Medulla oblongata (tissue), 1 donor: Measurements from ENCODE around the gene WDR45.
"Not testable (repeated sequence)": the region's sequence is repeated elsewhere in the genome, so short reads cannot be mapped to it uniquely, and the experiment has no call there.

Experiments used
- DNase-seq: peaks from one replicate; pipeline ENCODE4 v3.0.0-alpha.2; 2015; ENCODE audit errors: extremely low spot score

The WDR45 gene

GRCh38 chrX:49079489-49080428 is at the start of gene WDR45:
Gene WDR45 (minus strand): TSS chrX:49079887. CDS start chrX:49078095, 1,792 bp downstream.
- peak; percentile 76 for DNase-seq

DNA sequence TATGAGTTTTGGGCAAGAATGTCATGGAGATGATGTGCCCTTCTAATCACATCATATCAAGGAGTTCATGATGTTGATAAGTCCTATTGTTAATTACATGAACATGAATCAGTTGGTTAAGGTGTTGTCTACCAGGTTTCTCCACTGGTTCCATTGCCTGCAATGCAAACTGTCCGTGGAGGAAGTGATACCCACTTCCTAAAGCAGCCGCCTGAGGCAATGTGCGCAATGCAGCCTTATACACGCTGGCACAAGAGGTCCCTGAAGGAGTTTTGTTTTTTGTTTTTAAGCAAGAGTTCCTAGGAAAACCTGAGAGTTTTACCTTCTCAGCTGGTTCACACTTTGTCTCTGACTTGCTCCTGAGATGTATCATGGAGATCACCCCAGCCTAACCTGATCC is 49.7 kb upstream of the WDR45 start:
- DNase-seq: no peak

- not testable (repeated sequence) for DNase-seq
Observed at GRCh38 chrX:49127742-49128258, 48.1 kb upstream of the WDR45 start.

GRCh38 chrX:49122499-49122898 is 42.8 kb upstream of the WDR45 start:
- no peak for DNase-seq

DNA sequence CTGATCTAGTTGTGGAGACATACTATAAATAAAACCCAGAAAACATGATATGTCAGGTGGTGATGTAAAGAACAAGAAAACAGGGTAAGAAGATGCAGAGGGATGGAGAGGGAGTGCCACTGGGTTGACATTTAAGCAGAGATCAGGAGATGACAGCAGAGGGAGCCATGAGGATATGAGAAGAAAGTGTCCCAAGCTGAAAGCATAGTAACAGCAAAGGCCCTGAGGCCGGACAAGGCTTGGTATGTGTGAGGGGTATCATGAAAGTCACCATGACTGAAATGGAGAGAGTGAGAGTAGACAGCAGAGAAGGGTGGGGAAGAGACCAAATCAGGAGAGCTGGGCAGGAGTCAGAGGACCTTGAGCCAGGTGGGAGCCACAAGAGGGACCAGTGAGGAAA is 40.4 kb upstream of the WDR45 start:
- DNase-seq: no peak

DNA sequence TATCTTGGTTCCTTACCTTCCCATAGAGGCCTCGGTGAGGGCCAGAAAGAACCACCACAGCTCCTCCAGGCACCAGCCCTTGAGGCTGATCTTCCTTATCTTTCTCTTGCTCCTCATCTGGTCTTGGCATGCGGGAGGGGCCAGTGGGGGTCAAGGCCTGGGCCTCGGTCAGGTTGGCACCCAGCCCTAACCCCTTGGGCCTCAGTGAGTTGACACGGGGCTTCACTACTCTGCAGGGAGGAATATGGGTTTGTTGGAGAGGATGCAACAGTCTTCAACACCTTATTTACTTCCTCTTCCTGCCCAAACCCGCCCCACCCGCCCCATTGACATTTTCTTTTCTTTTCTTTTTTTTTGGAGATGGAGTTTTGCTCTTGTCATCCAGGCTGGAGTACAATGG is 37.9 kb upstream of the WDR45 start:
- DNase-seq: no peak

DNA sequence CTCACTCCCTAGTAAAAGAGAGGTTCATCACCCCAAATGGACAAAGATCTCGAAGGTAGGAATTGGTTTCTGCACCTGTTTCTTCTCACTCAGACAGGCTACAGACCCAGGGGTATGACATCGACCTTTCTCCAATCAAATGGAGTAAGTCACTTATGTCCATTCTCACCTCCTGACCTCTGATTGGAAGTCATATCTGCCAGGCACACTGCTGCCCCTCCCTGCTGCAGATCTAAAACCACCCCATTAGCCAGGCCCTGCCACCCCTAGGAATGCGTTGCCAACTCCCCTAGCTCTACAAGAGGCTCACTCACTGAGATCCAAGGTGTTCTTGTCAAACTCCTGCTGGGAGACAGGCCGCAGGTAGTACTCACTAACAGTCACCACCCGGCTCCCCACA is 37.0 kb upstream of the WDR45 start:
- no peak for DNase-seq

GRCh38 chrX:49116076-49116475 is 36.4 kb upstream of the WDR45 start:
- DNase-seq: no peak

- peak; percentile 83 for DNase-seq
Observed at GRCh38 chrX:49111791-49112190, 32.1 kb upstream of the WDR45 start.

DNA sequence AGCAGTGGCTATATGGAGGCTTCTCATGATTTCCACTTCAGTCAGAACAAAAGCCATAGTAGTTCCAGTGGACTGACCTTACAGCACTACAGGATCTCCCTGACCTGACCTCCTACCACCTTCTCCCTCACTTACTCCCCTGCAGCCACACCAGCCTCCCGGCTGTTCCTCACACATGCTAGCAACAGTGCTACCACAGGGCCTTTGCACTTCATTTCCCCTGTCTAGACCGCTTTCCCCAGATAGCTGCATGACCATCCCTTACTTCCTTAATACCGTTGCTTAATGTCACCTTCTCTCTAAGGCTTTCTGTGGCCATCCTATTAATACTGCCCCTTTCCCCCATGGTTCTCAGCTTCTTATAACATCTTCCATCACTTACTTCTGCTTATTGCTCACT is 30.7 kb upstream of the WDR45 start:
- DNase-seq: no peak

DNA sequence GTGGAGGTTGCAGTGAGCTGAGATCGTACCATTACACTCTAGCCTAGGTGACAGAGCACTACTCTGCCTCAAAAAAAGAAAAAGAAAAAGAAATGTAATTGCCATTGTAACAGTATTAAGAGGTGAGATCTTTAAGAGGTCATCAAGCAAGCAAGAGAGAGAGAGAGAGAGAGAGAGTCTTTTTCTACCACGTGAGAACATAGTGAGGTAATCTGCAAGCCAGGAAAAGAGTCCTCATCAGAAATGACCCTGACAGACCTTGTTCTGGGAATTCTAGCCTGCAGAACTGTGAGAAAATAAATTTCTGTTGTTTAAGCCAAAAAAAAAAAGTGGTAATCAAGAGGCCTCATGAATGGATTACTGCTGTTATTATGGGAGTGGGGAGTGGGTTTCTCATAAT is 29.0 kb upstream of the WDR45 start:
- no peak for DNase-seq

DNA sequence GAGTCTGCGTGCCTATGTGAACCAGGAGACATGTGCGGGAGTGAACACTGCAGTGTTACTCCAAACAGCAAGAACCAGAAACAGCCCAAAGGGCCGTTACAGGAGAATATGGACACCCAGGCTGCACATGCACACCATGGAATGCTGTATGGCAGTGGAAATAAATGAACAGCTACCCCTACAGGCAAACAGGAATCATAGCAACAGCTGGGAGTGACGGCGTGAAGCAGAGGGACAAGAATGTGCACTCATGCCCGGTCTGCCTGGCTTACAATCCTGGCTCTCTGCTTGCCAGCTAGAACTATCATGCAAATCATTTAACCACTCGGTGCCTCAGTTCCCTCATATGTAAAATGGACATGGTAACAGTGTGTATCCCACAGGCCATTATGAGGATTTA is 27.2 kb upstream of the WDR45 start:
- DNase-seq: peak; percentile 55

GRCh38 chrX:49106296-49106695 is 26.6 kb upstream of the WDR45 start:
- DNase-seq: no peak

- no peak for DNase-seq
Observed at GRCh38 chrX:49103637-49104036, 23.9 kb upstream of the WDR45 start.

DNA sequence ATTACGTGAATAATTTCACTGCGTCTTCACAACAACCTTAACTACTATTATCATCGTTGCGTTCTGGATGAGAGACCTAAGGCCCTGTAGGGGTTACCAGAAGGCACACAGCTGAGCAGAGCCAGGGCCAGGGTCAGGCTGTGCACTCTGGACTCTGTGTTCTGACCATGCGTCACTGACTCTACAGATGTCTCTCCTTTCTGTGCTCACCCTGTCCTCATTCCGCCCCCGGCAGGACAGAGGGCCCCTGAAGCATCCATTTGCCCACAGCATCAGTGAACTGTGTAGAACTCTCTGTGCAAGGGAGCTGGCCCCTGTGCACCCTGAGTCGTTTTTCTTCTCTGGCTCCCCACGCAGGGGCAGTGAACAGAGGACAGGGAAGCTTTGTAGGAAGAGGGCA is 22.5 kb upstream of the WDR45 start:
- no peak for DNase-seq

DNA sequence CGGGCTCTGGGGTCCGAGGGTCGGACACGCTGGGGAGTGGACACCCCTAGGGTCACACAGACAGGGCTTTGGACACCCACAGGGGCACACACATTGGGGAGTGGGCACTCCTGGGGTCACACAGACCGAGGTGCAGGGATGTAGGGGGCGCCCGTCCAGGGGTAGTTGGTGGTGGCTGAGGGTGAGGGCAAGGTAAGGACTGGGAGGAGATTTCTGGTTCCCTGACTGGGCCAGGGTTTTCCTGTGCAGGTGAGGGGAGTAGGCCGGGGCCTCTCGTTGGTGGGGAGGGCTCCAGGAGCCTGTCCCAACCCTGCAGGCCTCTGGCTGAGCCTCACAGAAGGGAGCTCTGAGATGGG is 21.9 kb upstream of the WDR45 start:
- DNase-seq: no peak

DNA sequence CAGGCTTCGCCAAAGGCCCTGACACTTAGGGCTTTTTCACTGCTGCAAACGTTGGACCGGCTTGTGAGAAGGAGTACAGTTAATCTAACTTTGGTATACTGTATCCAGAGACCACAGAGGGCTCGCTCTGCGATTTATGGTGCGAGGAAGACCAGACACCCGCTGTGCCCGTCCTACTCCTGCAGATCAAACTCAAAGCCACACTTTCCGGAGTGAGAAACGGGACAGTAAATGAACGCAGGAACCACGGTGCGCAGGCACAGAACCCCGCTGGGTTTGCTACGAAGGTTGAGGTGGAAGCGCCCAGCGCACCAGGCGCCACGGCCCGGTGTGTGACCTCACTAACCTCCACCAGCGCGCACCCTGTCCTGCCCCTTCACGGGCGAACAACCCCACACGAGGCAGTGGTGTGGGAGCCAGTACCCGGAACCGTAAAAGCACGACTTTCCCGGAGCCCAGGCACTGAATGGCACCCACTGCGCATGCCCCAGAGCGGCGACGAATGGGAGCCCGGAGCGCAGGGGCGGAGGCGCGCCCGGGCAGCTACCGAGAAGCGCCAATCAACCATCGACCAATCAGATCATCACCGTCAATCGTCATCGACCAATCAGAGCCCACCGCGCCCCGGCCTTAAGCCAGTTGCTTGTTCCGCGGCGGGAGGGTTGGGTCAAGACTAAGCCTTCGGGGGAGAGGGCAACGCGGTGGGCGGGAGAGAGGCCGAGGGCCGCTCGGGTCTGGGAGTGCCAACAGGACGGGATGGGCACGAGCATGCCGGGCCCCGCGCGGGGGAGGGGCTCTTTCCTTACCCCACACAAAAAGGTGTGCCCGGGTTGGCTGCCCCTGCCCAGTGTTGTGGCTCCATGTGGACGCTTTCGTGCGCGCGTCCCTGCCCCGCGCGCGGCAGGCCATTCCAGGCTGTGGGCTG is 21.3 kb upstream of the WDR45 start:
- peak; percentile 91 for DNase-seq

GRCh38 chrX:49096419-49096818 is 16.7 kb upstream of the WDR45 start:
- no peak for DNase-seq

DNA sequence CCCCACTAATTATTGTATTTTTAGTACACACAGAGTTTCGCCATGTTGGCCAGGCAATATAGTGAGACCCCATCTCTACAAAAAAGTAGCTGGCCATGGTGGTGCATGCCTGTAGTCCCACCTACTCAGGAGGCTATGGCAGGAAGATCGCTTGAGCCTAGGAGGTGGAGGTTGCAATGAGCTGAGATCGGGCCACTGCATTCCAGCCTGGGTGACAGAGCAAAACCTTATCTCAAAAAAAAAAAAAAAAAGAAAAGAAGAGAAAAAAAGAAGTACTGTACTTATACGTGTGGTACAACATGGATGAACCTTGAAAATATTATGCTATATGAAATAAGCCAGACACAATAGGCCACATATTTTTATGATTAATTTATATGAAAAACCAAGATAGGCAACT is 9.9 kb upstream of the WDR45 start:
- DNase-seq: no peak

DNA sequence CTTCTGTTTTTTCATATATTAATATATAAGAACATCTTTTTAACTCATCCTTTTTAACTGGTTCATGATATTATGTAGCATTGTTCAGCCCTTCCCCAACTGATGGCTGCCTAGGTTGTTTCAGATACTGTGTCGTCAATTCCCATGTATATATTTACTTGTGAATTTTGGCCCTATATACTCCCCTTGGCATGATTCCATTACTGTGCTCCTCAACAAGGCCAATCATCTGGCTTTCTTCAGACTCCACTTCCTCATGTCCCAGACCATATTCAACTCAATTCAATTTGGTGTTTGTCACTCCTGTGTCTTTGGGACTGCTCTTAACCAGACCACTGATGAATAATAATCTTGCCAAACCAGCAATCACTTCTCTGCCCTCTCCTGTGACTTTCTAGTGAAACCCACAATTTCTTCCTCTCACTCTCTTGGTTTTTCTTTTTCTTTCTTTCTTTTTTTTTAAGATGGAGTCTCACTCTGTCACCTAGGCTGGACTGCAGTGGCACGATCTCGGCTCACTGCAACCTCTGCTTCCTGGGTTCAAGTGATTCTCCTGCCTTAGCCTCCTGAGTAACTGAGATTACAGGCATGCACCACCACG is 2.7 kb upstream of the WDR45 start:
- no peak for DNase-seq

GRCh38 chrX:49077941-49078340 is 1.7 kb downstream of the WDR45 start:
- no peak for DNase-seq

GRCh38 chrX:49075347-49075746 is 4.3 kb downstream of the WDR45 start:
- no peak for DNase-seq
